HG03060 (cell line): Measurements from ENCODE around the gene FUBP3.

Source experiments
- ATAC-seq: cut with Tn5 transposase; IDR thresholded peaks from one replicate; pipeline ENCODE4 v1.9.1; 2021; ENCODE audit warnings: low read depth, moderate number of reproducible peaks; ENCODE audit not compliant: unreplicated experiment

Gene FUBP3

DNA sequence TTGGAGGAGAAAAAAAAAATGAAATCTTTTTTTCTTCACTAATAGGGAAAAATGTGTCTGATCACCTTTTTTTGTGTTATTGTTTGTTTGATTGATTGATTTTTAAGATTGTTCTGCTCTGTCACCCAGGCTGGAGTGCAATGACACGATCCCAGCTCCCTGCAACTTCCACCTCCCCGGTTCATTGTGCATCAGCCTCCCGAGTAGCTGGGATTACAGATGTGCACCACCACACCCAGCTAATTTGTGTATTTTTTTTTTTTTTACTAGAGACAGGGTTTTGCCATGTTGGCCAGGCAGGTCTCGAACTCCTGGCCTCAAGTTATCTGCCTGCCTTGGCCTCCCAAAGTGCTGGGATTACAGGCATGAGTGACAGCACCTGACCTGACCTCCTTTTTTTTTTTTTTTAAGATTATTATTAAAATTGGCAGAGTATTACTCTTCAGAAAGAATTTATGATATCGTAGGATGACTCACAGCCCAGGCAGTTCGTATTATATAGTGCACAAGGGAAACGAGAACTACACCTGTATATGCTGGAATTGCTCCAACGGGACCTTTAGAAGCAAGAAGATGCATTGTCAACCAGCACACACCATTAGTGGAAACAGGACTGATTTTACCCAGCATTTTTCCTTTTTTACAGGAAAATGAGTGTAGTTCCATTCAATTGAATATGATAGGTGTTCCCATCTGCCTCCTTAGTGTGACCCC lies 27.7 kb downstream of the FUBP3 start:
- ATAC-seq, result no peak

DNA sequence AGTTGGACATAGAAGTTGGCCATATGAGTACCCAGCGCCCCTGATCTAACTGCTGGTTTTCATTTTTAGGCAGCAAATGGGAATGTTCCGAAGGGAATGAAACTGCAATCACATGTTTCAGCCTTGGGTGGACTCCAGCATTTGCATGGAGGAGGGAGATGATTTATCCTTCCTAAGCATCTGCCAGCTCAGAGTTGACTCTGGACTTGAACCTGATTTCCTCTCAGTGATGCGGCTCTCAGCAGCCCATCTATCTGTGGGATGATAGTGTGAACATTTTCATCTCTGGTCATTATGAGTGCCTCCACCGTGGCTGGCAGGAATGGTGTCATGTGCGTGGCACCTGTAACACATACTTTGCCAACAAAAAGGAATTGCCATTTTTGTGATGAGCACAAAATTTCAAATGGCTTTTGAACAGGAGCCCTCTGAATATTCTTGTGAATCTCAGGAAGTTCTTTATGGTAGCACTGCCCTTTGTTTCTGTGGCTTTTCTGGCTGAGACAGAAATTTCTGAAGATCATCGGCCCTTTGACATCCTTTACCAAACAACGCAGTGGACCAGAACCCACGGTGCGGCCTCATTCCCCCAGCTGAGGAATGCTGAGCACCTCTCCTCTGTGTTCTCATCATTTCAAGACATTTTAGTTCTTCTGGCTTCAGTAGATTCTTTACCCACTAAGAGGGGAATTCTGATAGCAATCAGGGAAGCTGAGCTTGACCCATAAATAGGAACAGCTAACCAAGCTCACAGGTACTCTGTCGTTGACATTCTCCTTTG lies 28.5 kb downstream of the FUBP3 start:
- no peak for ATAC-seq

DNA sequence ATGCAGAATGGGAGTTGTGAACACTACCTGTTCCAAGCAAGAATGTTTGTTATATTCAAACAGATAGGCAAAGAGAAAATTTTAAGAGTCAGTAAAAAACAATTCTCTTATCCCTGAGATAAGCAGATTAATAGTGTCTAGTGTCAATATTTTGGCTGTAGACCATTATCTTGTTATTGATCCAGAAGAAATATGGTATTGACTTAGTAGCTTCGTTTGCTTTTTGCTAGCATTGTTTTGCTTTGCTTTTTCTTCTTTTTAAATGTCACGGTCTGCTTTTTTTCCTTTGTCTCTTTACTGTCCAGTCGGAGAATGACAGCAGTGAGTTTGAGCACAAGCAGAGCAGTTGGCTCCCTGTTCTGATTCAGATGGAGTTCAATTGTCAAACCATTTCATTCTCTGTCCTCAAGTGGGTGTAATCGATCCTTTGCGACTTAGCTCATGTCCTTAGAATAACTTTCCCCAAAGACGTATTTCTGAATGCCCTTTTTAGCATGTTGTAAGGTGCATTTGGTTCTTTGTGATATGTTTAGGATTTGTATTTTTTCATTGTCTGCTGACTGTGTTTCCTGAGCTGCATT lies 29.3 kb downstream of the FUBP3 start:
- ATAC-seq, result no peak

DNA sequence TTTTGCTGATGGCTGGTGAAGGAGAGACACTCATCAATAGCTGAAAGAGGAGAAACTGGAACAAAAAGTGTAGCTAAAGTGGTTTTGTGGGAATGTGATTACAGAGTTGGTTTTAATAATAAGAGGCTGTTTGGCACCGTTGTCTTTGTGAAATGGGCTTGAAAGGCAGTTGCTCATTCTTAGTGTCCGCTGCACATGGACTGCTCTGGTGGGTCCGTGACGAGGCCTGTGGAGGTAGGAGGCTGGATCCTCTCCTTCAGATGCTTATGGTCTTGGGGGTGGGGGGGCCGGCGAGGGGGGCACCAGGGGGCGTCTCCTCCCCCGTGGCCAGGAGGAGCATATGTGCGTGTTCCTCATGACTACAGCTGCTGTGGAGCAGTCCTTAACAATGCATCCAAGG lies 29.8 kb downstream of the FUBP3 start:
- no peak for ATAC-seq

DNA sequence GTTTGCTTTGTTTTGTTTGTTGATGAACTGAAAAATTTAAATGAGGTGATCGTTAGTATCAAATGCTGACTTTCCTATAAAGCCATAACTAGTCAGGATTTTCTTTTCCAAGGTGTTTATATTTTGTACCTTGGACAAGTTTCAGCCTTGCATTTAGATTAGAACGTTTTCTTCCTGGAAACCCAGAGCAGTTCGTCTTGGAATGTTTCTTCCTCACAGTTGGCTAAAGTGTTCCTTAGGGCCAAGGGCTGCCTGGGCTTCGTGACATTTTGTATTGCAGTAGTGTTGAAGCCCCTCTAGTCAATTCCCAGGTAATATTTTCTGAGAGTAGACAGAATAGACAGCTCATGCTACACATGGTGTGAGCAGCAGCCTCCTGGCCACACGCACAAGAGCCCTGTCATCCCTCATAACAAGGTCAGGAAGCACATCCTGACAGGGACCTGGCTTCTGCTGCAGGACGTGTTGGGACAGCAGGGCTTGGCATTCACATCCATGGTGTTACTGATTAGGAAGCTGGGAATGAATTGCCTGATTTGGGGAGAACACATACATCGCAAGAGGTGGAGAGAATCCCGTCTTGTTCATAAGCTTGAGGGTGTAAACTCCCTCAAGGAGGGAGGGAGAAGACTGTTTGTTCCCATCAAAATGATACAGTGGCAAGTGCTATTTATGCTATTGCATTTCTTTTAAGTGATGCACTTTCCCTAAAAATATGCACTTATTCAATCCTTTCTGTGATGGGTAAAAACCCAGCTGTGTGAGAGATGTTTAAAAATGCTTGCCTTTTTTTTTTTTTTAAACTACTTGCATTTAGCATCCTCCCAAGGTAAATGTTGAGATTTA lies 31.7 kb downstream of the FUBP3 start:
- no peak for ATAC-seq

DNA sequence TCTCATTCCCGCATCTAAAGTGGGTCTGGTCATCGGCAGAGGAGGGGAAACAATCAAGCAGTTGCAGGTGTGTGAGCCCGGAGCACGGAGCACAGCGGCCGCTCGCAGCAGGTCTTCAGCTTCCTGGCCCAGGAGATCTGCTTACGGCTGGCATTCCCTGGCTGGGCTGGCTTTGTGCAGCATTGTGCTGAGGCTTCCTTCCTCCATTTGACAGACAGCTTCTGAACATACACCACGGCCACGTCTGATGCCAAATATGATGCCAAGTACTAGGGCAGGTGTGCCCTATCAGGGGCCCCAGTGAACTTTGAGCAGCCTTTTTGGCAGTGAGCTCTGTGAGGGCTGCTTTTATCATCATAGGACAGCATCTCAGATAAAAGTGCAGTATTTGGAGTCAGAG lies 37.1 kb downstream of the FUBP3 start:
- no peak for ATAC-seq

DNA sequence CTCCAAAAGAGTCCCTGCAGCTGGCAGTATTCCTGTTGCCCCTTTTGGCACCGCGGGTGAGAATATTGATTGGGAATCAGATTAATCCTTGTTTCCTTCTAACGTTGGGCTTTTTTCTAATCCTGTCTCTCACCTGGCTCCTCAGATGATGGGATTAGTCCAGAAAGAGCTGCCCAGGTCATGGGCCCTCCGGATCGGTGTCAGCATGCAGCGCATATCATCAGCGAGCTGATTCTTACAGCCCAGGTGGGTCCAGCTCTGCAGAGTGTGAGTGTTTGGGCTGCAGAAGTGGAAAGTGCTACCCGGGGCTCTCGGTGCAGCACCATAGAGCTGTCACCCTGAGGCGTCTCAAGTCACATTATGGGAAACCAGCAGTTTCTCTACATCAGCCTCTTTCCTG lies 44.1 kb downstream of the FUBP3 start:
- no peak for ATAC-seq

DNA sequence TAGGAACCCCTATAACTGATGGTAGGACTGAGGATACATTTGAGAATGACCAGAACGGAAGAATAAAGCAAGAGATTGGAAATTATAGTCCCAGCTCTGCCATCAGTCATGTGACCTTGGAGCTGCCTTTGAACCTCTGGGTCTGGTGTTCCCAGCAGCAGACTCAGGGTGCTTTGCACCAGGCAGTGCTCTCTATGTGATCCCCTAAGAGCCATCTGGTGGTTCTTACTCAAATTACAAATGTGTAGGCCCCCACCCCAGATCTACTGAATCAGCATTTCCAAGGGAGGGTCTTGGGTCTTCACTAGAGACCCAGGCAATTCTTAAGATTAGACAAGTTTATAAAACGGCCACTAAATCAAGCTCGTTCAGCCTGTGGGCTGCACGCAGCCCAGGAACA lies 44.8 kb downstream of the FUBP3 start:
- no peak for ATAC-seq

DNA sequence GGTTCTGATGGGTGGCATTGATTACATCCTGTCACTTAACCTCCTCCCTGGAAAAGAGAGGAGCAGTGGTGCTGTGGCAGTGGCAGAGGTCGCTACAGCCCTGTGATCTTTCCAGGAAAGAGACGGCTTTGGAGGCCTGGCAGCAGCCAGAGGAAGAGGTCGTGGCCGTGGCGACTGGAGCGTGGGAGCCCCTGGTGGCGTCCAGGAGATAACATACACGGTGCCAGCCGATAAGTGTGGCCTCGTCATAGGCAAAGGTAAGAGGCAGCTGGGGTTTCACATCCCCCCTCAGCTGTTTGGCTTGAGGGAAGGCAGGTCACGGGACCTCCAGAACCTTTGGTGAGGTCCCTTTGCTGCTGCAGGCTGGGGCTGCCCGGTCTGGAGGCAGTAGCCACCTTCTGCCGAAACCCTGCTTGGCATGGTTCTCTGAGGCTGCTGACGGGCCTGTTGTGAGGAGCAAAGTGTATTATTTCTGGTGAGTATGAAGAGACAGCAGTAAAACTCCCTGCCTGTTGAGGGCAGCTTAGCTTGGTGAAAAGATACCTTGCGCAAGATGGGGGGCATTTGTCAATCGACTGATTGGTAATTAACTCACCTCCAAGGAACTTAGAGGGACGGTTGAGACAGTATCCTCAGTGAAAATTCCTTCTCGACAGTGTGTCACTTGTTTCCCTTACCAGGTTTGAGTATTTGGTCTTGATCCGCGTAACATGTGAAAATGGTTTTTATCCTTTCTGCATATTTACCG lies 47.0 kb downstream of the FUBP3 start:
- no peak for ATAC-seq

DNA sequence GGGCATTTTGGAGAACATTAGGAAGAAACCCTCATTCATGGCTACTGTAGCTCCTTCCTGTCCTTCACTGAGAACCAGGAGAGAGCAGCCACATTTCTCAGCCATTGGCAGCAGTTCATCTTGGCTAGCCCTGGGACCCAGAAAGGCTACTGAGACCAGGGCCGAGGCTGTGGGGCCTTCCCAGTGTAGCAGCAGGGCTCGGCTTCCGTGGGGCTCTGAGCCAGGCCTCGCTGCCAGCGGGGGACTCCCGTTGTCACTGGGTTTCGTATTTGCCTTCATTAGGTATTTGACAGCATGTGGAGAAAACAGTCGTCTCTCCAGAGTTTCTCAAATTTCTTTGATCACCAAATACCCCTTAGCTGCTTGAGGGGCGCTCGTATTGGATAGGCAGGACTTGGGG lies 47.7 kb downstream of the FUBP3 start:
- ATAC-seq, result no peak

DNA sequence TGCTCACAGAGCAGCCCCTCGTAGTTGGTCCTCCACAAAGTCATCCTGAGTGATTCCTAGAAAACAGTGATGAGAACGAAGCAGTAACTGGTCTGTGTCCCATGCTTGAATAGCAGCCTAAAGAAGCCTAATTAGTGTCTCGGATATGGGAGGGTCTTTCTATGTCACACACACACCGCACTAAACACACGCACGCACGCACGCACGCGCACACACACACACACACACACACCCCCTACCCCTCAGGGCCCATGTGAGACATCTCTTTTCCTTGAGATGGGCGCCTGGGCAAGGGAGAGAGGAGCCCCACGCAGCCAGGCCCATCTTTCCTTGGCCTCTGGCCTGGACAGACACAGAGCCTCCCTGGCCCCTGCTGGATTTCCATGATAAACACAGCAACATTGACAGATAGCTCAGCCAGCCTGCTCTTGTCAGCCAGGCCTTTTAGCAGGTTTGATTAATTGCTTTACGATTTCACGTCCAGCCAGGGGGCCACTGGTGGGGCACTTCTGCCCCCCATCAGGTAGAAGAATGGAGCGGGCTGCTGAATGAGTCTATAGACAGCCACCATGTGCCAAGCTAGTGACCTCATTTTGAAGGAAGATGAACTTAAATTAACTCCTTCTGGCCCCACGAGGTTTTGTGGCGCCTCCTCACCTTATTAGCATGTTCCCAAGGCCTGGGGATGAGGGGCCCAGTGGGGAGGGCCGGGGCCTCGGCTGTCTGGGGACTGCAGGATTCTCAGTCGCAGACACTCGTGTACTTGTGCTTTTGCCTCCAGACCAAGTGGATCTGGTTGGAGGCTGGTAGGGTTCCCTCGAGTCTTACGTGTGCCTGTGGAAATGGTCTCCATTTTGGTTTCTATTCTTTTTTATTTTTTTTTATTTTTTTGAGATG lies 48.8 kb downstream of the FUBP3 start:
- ATAC-seq, result no peak

DNA sequence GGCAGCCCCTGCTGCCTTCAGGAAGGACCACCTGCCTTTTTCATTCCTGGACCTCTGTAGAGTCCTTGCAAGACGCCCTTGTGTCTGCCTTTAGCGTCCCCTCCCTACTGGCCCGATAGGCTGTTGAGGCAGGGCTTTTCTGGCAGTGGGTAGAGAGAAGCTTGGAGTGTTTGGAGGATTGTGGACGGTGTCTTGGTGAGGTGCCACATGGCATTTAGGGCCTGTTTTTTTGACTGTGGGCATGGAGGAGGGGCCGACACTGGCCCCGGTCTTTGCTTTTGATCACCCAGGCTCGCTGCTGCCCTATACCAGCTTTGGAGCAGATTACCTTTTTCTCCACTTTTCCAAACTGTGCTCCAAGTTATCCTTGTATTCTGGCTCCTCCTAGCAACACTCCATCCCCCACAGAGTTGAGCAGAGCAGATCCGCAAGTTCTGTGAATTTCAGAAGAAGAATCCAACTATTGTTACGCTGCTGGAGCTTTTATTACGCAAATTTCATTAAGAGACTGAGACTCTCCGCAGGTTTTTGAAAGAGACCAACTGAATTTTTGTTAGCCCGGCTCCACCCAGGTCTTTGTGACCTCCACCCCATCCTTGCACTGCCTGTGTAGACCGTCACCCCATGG lies 50.2 kb downstream of the FUBP3 start:
- ATAC-seq, result no peak

DNA sequence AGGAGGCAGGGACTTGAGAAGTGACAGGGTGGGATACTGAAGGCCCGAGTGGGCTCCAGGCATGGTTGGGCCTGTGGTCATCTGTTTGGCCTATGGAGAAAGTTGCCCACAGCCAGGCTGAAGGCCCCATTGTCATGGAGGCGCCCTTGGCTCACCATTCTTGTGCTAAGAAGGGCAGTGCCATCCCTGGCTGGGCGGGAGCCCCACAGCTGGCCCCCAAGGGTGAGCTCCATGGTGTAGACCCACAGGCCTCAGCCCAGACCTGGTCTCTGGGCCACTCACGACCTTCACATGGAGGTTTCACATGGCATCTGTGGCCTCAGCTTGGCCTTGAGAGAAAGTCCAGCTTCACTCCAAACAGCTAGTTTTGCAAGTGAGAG lies 50.7 kb downstream of the FUBP3 start:
- no peak for ATAC-seq

DNA sequence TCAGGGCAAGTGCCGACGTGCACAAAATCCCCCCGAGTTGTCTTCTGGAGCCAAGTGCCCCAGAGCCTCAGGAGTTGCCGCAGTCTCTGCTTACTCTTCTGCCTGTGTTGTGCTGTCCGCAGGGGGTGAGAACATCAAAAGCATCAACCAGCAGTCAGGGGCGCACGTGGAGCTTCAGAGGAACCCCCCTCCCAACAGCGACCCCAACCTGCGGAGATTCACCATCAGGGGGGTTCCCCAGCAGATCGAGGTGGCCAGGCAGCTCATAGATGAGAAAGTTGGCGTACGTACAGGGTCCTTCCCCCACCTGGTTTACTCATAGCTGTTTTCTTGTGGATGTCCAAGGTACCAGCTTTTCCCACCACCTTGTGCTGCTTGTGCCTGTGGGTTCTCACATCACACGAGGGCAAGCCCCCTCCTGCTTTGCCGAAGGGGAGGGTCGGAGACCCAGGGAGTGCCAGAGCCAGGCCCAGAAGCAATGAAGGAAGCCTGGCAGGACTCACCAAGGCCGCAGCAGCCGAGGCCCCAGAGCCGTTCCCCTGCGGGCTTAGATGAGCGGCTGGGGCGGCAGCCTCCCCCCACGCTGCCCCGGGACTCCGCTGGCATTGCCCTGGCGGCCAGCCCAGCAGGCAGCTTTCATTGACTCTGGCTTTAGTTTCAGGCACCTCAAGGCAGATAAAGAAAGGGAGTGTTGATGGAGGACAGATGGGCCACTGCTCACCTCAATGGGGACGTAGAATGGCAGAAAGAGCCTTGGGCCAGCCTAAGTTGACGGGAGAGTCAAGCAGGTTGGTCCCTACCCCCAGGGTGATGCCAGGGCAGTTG lies 51.3 kb downstream of the FUBP3 start:
- no peak for ATAC-seq

DNA sequence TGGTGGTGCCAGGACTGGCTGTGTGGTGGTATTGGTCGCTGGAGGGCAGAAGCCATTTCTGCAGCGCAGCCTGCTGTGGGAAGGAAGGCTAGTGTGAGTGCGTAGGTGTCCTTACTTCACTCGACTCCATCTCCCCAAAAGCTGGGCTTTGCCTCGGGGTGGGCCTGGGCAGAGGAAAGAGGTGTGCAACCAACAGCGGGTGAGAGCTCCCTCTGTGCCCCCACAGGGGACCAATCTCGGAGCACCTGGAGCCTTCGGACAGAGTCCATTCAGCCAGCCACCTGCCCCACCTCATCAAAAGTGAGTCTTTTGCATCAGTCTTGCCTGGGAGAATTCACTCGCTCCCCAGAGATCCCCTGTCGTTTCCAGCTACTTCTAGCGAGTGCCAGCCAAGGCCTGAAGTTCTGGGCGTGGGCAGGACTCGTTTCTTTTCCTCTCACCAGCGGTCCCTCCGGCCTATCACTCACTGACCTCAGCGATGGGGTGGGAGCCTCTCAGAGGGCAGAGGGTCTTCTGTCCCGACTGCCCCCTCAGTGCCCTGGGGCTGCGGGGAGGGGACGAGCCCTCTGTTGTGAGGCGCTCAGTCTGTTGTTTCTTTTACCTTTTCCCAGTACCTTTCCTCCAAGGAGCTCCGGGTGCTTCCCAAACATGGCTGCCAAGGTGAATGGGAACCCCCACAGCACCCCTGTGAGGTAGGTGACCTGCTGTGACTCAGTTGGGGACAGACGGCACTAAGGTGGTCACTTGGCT lies 52.1 kb downstream of the FUBP3 start:
- no peak for ATAC-seq

DNA sequence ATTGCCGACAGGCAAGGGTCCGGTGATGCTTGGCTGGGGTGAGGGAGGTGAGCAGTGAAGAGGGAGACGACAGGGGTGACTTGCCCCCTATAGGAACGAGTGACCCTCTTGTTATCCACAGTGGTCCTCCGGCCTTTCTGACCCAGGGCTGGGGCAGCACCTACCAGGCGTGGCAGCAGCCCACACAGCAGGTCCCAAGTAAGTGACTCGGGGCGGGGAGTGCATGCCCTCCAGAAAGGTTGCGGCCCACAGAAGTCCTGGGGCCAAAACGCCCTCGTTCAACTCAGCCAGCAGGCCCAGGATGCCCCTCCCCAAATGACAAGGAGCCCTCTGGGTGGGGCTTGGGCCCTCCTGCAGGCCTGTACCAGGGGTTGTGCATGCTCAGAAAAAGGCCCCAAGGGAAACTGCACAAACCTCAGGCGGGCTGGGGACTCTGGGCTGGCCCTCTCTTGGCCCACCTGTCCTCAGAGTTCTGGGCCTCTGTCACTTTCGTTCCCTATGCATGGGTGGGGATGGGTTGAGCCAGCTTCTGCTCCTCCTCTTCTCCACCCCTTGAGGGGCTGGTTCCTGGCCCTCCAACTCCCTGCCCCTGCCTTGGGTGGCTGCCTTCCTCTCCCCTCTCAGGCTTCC lies 52.8 kb downstream of the FUBP3 start:
- ATAC-seq, result no peak

DNA sequence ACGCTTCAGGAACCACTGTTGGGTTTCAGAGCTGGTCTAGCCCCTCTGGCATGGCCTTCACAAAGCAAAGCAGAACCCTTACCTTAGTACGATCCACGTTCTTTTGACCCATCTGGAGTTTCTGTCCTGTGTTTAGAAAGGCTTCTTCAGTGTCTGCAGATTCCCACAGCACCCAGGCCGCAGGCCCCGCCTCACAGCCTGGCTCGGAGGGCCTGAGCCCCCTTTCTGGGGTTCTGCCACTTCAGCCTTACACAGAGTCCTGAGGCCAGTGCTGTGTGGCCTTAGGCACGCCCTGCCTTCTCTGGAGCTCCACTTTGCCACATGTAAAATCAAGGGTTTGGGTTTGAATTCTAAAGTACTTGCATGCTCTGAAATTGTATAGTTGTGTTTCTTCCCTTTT lies 53.5 kb downstream of the FUBP3 start:
- ATAC-seq, result no peak
